ENCODE data around the gene HDAC11.

GRCh38 chr3:13472286-13472685 is 7.8 kb upstream of the HDAC11 start:
- no peak for TF ChIP-seq EZH2 (IDR thresholded peaks at IDR 0.05)
- no peak for TF ChIP-seq POLR2AphosphoS5 (IDR thresholded peaks at IDR 0.05; ENCODE audit: borderline replicate concordance, low read depth, low read length)
- TF ChIP-seq FOXP2 (optimal IDR thresholded peaks at IDR 0.05; ENCODE audit: control extremely low read depth, extremely low read length, insufficient read depth) = no peak
